GM18868 (cell line): Measurements from ENCODE around the gene IGF2BP2.
"Not testable (repeated sequence)": the region's sequence is repeated elsewhere in the genome, so short reads cannot be mapped to it uniquely, and the experiment has no call there.

Experiments used
- ATAC-seq: cut with Tn5 transposase; IDR thresholded peaks from one replicate; pipeline ENCODE4 v1.9.1; 2021; ENCODE audit warnings: mild to moderate bottlenecking, moderate library complexity; ENCODE audit not compliant: unreplicated experiment

IGF2BP2 gene

DNA sequence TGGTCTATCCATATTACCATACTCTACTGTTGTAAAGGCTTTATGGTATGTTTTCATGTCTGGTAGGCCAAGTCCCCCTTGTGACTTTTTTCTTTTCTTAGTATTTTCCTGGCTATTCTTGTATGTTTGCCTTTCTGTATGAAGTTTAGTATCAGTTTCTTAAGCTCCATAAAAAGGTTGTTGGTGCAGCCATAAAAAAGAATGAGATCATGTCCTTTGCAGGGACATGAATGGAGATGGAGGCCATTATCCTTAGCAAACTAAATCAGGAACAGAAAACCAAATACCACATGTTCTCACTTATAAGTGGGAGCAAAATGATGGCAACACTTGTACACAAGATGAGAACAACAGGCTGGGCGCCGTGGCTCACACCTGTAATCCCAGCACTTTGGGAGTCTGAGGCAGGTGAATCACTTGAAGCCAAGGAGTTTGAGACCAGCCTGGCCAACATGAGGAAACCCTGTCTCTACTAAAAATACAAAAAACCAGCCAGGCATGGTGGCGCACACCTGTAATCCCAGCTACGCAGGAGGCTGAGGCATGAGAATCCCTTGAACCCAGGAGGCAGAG is 13.7 kb upstream of the IGF2BP2 start:
- not testable (repeated sequence) for ATAC-seq

DNA sequence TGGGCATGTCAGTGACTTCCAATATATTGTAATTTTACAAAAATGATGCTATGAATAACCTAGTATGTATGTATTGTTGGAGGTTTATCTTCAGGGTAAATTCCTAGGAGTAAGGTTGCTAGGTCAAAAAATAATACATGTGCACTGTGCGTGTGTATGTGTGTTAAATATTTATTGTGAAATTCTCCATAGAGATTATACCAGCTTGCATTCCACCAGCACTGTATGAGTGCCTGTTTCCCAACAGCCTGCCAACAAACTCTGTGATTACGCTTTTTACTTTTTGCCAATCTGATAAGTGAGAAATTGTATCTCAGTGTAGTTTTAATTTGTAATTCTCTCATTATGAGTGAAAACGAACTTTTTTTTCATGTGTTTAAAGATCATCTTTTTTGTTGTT is 12.6 kb upstream of the IGF2BP2 start:
- no peak for ATAC-seq

- ATAC-seq: no peak
These were observed 7.1 kb upstream of the IGF2BP2 start for GRCh38 chr3:185831990-185832389.

GRCh38 chr3:185831195-185831594 is 6.4 kb upstream of the IGF2BP2 start:
- ATAC-seq: no peak

DNA sequence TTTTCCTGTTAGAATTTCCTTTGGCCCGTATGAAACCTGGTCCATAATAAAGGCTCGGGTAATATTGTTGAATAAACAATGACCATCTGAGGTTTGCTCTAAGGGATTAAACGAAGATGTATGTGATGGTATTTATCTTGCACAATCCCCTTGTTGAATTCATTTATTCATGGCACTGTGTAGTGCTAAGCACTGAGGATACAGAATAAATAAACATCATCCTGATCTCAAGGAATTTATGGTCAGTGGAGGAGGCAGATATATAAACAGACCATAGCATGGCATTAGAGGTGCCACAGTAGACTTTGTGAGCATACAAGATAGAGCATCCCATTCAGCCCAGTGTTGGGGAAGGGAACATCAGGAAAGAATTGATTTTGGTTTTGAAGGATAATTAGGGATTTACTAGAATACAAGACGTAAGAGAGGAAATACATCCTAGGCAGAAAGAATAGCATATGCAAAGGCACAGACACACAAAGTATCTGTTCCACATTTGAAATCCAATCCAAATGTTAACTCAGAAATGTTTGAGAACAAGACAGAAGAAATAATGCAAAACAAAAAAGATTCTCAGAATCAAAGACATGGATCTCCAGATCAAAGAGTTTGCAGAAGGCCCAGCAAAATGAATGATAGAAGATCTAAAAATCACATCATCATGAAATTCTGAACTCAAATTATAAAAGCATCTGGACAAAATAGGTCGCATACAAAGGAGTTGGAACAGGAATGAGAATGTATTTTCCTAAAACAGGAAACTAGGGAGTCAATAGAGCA is 5.4 kb upstream of the IGF2BP2 start:
- no peak for ATAC-seq

DNA sequence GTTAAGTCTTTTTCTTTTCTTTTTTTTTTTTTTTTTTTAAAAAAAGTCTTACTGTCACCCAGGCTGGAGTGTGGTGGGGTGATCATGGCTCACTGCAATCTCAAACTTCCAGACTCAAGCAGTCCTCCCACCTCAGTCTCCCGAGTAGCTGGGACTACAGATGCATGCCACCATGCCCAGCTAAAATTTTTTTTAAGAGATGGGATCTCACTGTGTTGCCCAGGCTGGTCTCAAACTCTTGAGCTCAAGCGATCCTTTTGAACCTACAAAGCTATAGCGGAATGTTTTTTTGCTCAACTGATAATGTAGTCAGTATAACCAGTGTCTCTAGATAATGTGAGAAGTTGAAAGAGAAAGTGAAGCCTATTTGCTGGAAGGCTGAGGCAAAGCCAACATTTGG is 3.9 kb upstream of the IGF2BP2 start:
- ATAC-seq: no peak

- ATAC-seq: no peak
These were observed 2.9 kb upstream of the IGF2BP2 start for GRCh38 chr3:185827595-185828344.

GRCh38 chr3:185825639-185826481 is 1.0 kb upstream of the IGF2BP2 start:
- no peak for ATAC-seq

DNA sequence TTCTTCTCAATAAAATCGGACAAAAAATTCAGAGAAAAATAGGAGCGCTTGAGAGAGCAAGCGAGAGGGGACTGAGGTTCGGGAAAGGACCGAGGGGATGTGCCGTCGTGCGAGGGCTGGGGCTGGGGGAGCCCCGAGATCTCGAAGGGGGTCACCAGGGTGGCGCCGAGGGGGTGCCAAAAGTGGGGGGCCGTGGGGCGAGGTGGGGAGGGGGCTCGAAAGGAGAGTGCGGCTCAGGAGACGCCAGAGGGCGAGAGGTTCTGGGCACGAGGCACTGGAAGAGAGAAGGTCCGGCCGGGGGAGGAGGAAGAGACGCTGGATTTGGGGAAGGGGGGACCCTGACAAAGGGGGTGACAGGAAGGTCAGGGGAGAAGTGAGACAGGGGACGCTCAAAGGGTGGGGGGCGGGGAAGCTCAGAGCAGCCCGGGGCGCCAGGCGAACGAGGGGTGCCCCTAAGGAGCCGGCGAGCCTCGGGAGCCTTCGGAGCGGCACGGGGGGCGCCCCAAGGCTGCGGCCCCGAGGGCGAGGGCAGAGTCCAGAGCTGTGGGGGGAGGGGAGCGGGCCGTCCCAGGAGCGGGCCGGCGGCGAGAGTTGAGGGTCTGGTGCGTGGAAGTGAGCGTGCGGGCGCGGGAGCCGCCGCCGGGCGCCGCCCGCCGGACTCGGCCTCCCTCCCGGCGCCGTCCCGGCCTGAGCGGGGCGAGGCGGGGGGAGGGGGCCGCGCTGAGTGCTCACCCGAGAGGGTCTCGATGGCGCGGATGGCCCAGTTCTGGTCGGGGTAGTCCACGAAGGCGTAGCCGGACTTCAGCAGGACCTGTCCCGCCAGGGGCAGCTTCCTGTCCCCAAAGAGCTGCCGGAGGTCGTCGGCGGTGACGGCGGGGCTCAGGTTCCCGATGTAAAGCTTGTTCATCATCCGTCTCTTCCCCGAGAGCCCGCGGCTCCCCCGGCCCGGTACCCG is 514 bp downstream of the IGF2BP2 start:
- no peak for ATAC-seq

DNA sequence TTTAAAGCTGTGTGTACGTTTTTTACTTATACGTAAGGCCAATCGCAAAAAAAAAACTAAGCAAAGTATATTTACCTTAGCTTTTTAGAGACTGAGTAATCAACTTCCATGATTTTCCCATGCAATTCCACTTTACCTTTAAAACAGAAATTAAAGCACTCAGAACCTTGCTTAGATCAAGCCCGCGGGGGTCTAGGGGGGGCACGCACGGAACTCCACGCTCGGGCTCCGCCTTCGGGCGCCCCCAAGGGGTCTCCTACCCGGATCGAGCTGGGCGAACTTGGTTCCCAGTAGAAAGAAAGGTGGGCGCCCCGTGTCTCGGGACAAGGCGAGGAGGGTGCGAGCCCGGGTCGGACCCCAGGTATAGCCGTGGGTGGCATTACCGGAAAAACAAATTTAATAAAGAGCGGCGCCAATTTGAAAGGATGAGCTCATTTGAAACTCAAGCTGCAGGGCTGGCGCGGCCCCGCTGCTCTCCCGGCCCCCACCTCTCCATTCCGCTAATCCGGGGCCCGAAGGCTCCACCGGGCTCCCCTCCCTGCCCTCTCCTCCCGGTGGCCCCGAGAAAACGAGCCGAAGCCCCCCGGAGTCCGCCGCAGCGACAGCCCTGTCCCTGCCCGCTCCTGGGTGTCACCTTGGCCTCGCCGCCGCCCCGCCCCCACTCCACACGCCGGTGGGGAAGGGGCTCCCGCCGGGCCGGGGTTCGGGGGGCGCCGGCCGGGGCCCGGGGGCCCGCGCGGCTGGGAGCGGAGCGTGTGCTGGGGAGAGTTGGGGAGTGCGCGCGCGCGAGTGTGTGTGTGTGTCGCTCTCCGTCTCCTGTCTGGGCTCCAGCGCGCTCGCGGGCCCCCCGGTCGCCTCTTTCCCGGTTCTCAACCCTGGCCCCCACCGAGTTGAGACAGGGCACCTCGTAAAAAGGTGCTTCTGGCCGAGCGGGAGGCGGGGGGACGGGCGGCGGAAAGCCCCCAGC is 1.5 kb downstream of the IGF2BP2 start:
- no peak for ATAC-seq

- no peak for ATAC-seq
These were observed 2.4 kb downstream of the IGF2BP2 start for GRCh38 chr3:185822221-185823000.

GRCh38 chr3:185820973-185821758 is 3.7 kb downstream of the IGF2BP2 start:
- ATAC-seq: no peak

DNA sequence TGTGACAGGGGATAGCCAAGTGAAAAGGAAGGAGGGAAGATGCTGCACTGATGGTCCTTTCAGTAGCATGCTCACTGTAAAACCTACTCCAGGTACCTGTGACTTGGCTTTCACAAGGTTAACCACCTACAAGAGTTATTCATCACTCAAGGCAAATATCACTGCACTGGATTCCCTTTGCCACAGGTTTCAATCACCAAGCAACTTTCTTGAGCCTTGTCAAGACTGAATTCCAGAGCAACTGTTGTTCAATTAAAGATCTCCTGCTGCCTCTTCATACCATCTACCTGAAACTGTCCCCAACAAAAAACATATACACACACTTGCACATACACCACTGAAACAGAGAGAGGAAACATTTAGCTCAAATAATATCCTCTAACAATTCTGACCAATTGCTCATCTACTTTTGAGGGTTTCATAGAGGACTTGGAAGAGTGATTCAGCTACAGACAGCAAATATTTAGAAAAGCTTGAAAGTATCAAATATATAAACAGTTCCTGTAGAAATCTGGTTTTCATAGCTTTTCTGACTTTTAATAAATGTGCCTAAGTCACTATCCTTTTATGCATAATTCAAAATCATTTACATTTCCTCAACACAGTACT is 6.5 kb downstream of the IGF2BP2 start:
- ATAC-seq: no peak

DNA sequence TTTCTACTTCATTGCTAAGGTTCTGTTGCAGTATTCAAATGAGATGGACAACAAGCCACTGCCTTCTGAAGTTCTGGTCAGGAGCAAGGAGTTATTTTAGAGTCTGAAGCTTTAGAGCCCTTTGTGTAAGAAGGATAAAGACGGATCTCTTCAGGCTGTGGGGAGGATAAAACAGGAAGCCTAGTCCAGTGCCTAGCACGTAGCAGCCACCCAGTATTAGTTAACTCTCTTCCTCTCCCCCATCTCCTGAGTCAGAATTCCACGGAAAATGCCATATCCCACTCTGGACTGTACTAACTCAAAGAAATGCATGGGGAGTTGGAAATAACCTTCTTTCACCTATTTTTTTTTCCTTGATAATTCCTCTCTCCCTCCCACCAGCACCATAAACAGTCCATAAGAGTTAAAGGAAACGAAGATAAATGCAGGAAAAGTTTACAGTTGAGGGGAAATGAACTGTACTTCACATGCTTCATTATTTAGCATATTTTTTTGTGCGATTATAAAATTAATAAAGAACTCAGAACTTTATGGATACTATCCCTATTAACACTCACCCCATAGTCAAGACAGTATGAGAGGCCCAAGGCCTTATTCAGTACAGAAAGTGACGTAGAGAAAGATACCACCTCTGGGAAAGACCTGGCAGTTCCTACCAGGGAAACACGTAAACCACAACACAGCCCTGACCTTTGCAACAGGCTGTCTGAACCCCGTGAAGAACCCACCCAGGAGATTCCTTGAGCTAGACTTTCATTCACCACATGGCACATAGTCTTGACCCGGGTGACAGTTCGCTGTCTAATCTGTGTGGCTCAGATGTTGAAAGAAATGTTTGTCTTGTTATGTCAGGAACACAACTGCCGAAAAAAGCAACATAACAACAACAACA is 9.2 kb downstream of the IGF2BP2 start:
- ATAC-seq: no peak

- ATAC-seq: no peak
These were observed 11.1 kb downstream of the IGF2BP2 start for GRCh38 chr3:185813691-185814215.

DNA sequence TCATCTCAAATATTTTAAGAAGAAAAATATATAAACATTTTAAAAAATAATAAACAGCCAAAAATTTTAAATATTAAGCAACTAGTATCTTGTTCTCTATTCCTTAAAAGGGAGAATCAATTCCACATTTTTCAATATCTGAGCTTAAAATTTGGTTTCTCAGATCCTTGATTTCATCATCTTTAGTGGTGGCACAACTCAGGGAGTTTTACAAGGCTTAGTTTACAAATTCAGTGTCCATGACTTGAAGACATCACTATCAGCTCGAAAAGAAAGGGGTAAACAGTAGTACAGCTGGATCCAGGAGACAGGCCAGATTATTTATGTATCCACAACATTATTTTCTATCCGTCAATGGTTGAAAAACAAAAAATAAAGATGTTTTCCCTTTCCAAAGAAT is 11.6 kb downstream of the IGF2BP2 start:
- no peak for ATAC-seq
